Posterior cingulate gyrus (tissue), 11 donors: ENCODE results near the gene HPN.
A peak's percentile ranks its signal among the peaks of the same experiment; 100 is the strongest.
"Not testable (repeated sequence)": the region's sequence is repeated elsewhere in the genome, so short reads cannot be mapped to it uniquely, and the experiment has no call there.

Experiments
- DNase-seq, 10 donors: peaks; one replicate each; pipeline versions ENCODE4 v3.0.0 to v3.0.0-alpha.2; 2020 to 2021; ENCODE audit warnings: mixed read lengths in 3 of 10
- intact Hi-C: fragments of 100-400 bp; cut with DNase I; formaldehyde crosslinking; loops from one replicate; pipeline ENCODE4 v1.15.1; 2023

HPN gene

GRCh38 chr19:35094656-35095055, 53.1 kb downstream of the HPN start:
- intact Hi-C loops = loop anchor here (10.0 kb wide), 1 partner anchor 50 kb away; the partner anchor contains the start of gene HPN
- no peak for DNase-seq

- DNase-seq = no peak
- intact Hi-C loops = loop anchor here (10.0 kb wide), 1 partner anchor 51 kb away; the partner anchor contains the start of gene HPN
Observed at GRCh38 chr19:35095667-35096368, 54.3 kb downstream of the HPN start.

GRCh38 chr19:35098413-35099049, 57.0 kb downstream of the HPN start:
- intact Hi-C loops = loop anchor here (10.0 kb wide), 1 partner anchor 54 kb away; the partner anchor contains the start of gene HPN
- DNase-seq = peak in 1 of 10 donors; percentile 84

GRCh38 chr19:35099155-35099896, 57.8 kb downstream of the HPN start:
- intact Hi-C loops = loop anchor here (10.0 kb wide), 1 partner anchor 55 kb away; the partner anchor contains the start of gene HPN
- no peak for DNase-seq

- intact Hi-C loops = loop anchor here (10.0 kb wide), 1 partner anchor 55 kb away; the partner anchor contains the start of gene HPN
- DNase-seq = no peak
Observed at GRCh38 chr19:35099897-35100275, 58.4 kb downstream of the HPN start.

GRCh38 chr19:35100588-35101533, 59.3 kb downstream of the HPN start:
- intact Hi-C loops = no loop called here

GRCh38 chr19:35101949-35102348, 60.4 kb downstream of the HPN start:
- intact Hi-C loops = not testable (repeated sequence)

More at GRCh38 chr19:35100588-35101533, 59.3 kb downstream of the HPN start:
- DNase-seq = no peak

GRCh38 chr19:35103614-35104013, 62.1 kb downstream of the HPN start:
- intact Hi-C loops = not testable (repeated sequence)

More at GRCh38 chr19:35101949-35102348, 60.4 kb downstream of the HPN start:
- DNase-seq = not testable (repeated sequence)

GRCh38 chr19:35104361-35104760, 62.8 kb downstream of the HPN start:
- intact Hi-C loops = no loop called here
- no peak for DNase-seq

More at GRCh38 chr19:35103614-35104013, 62.1 kb downstream of the HPN start:
- not testable (repeated sequence) for DNase-seq

- DNase-seq = no peak
- intact Hi-C loops = no loop called here
Observed at GRCh38 chr19:35105047-35105410, 63.5 kb downstream of the HPN start.

GRCh38 chr19:35105411-35106290, 64.1 kb downstream of the HPN start:
- intact Hi-C loops = no loop called here
- DNase-seq = peak in 1 of 10 donors; percentile 85

GRCh38 chr19:35106291-35106583, 64.7 kb downstream of the HPN start:
- intact Hi-C loops = no loop called here
- DNase-seq = peak; percentile 71 to 98 (median 84)

GRCh38 chr19:35106898-35107541, 65.5 kb downstream of the HPN start:
- intact Hi-C loops = no loop called here
- DNase-seq = no peak

- intact Hi-C loops = no loop called here
- DNase-seq = peak; percentile 63 to 97 (median 86)
Observed at GRCh38 chr19:35107545-35107944, 66.0 kb downstream of the HPN start.

- intact Hi-C loops = no loop called here
Observed at GRCh38 chr19:35108730-35109129, 67.2 kb downstream of the HPN start.

GRCh38 chr19:35109395-35110112, 68.0 kb downstream of the HPN start:
- DNase-seq = peak in 5 of 10 donors; percentile 47 to 93 (median 63)
- intact Hi-C loops = no loop called here

More at GRCh38 chr19:35108730-35109129, 67.2 kb downstream of the HPN start:
- no peak for DNase-seq

GRCh38 chr19:35110974-35111373, 69.5 kb downstream of the HPN start:
- DNase-seq = no peak
- intact Hi-C loops = no loop called here
